ENCODE results near the gene PDP2.

GRCh38 chr16:66874079-66874775 is 6.1 kb upstream of the PDP2 start:
- TF ChIP-seq USF2 (IDR thresholded peaks at IDR 0.05; ENCODE audit: borderline replicate concordance, low read depth, low read length) (no peak), BCL11A (IDR thresholded peaks at IDR 0.05; ENCODE audit: low read depth, low read length) (no peak), CTCF (IDR thresholded peaks at IDR 0.05 in 2 of 3, conservative IDR thresholded peaks at IDR 0.05 in 1 of 3; ENCODE audit: control insufficient read depth in 2 of 3, extremely low read depth in 1 of 3, insufficient read depth in 1 of 3, low read depth in 3 of 3, low read length in 3 of 3) (no peak), TCF12 (IDR thresholded peaks at IDR 0.05; ENCODE audit: low read depth, low read length) (no peak), ELK1 (IDR thresholded peaks at IDR 0.05; ENCODE audit: low read depth, low read length) (no peak), REST (IDR thresholded peaks at IDR 0.05; ENCODE audit: low read depth, low read length) (no peak), ZNF217 (IDR thresholded peaks at IDR 0.05) (no peak), POLR2A (IDR thresholded peaks at IDR 0.05; ENCODE audit: low read depth, low read length) (no peak), ATF3 (IDR thresholded peaks at IDR 0.05; ENCODE audit: borderline replicate concordance, extremely low read depth, low read depth, low read length) (no peak)

Measured in GM12878 (cell line).